Stimulated activated CD4-positive, alpha-beta T cell treated with anti-CD3 and anti-CD28 coated beads, Interleukin-1b, Interleukin-23, amount 100 ng/mL, for 1 hour (primary cell): ENCODE results near the gene UBTD1.
"Not testable (repeated sequence)": the region's sequence is repeated elsewhere in the genome, so short reads cannot be mapped to it uniquely, and the experiment has no call there.

ENCODE experiments used
- DNase-seq, 2 donors: peaks; one replicate each; pipeline ENCODE4 v3.0.0-alpha.2; 2020; ENCODE audit warnings: low read depth in 2 of 2

Gene UBTD1

GRCh38 chr10:97514344-97514743 lies 15.6 kb downstream of the UBTD1 start:
- DNase-seq: no peak

GRCh38 chr10:97515271-97515978 lies 16.7 kb downstream of the UBTD1 start:
- no peak for DNase-seq

- DNase-seq: no peak
Observed at GRCh38 chr10:97517096-97517750, 18.5 kb downstream of the UBTD1 start.

- DNase-seq: no peak
Observed at GRCh38 chr10:97517778-97518300, 19.1 kb downstream of the UBTD1 start.

- no peak for DNase-seq
Observed at GRCh38 chr10:97518301-97519043, 19.7 kb downstream of the UBTD1 start.

GRCh38 chr10:97519342-97519741 lies 20.6 kb downstream of the UBTD1 start:
- DNase-seq: no peak

GRCh38 chr10:97520520-97520919 lies 21.8 kb downstream of the UBTD1 start:
- DNase-seq: no peak

- no peak for DNase-seq
Observed at GRCh38 chr10:97520978-97521761, 22.4 kb downstream of the UBTD1 start.

GRCh38 chr10:97522071-97522470 lies 23.3 kb downstream of the UBTD1 start:
- DNase-seq: no peak

GRCh38 chr10:97522937-97523336 lies 24.2 kb downstream of the UBTD1 start:
- no peak for DNase-seq

GRCh38 chr10:97525086-97525485 lies 26.4 kb downstream of the UBTD1 start:
- DNase-seq: no peak

- DNase-seq: no peak
Observed at GRCh38 chr10:97525683-97526110, 27.0 kb downstream of the UBTD1 start.

GRCh38 chr10:97528876-97529275 lies 30.2 kb downstream of the UBTD1 start:
- DNase-seq: not testable (repeated sequence)

GRCh38 chr10:97529685-97530465 lies 31.2 kb downstream of the UBTD1 start:
- DNase-seq: no peak

- no peak for DNase-seq
Observed at GRCh38 chr10:97531401-97531986, 32.8 kb downstream of the UBTD1 start.

- DNase-seq: no peak
Observed at GRCh38 chr10:97532935-97533671, 34.4 kb downstream of the UBTD1 start.

GRCh38 chr10:97533888-97534287 lies 35.2 kb downstream of the UBTD1 start:
- no peak for DNase-seq

- DNase-seq: no peak
Observed at GRCh38 chr10:97534746-97535367, 36.1 kb downstream of the UBTD1 start.

- DNase-seq: no peak
Observed at GRCh38 chr10:97537186-97537869, 38.6 kb downstream of the UBTD1 start.
